ENCODE measurements around the gene SIPA1. TPM values are rescaled to one million over a fixed set of nuclear protein-coding genes. Genes with fewer than 3 reads are reported as not detected.
"Not testable (repeated sequence)": the region's sequence is repeated elsewhere in the genome, so short reads cannot be mapped to it uniquely, and the experiment has no call there.

Gene SIPA1
- total and polyA plus RNA-seq, 12 donors = 11.8 to 85.9 (median 21.2) TPM

- no peak overlapping the region for H3K27ac ChIP-seq
- peaks cover 19 to 52% (median 43%) of the 10 kb centered on the region in 9 donors for H3K4me1 ChIP-seq
- no peak for TF ChIP-seq CTCF (IDR thresholded peaks at IDR 0.05)
- no peak for ATAC-seq
- no peak overlapping the region for H3K4me3 ChIP-seq
- H3K9me3 ChIP-seq = no peaks in the 10 kb centered on the region
- intact Hi-C loops (cut with DNase I) = loop anchor here in 1 of 10 donors (5.0 kb wide), 1 partner anchor 81 kb away; the partner anchor contains the start of gene EHBP1L1
- no peak for DNase-seq
- peaks cover 3 to 85% (median 73%) of the 10 kb centered on the region in 9 donors for H3K36me3 ChIP-seq
- 90 to 91% methylated on average over 21 of the region's 21 CpGs for WGBS, 2 donors
- no peaks in the 10 kb centered on the region for H3K27me3 ChIP-seq
Observed at GRCh38 chr11:65658174-65659021, 20.5 kb downstream of the SIPA1 start.

- H3K36me3 ChIP-seq = peaks cover 3 to 69% (median 59%) of the 10 kb centered on the region in 9 donors
- peak overlapping the region in 1 of 10 donors; percentile 20 for H3K27ac ChIP-seq
- ATAC-seq = no peak
- H3K27me3 ChIP-seq = no peaks in the 10 kb centered on the region
- 89 to 96% methylated on average over 9 of the region's 9 CpGs for WGBS, 2 donors
- H3K9me3 ChIP-seq = no peaks in the 10 kb centered on the region
- no peak for DNase-seq
- no peak for TF ChIP-seq CTCF (IDR thresholded peaks at IDR 0.05)
- no peak overlapping the region for H3K4me3 ChIP-seq
- peaks cover 7 to 48% (median 40%) of the 10 kb centered on the region in 9 donors for H3K4me1 ChIP-seq
- intact Hi-C loops (cut with DNase I) = loop anchor here in 2 of 10 donors (5.0 kb wide), 2 partner anchors 37 to 52 kb away; partner anchors contain the start of gene KAT5 (in 1 of the 2)
Observed at GRCh38 chr11:65660038-65660437, 22.1 kb downstream of the SIPA1 start.

- WGBS, 2 donors = 93 to 94% methylated on average over 9 of the region's 9 CpGs
- DNase-seq, ATAC-seq, H3K27me3 ChIP-seq, H3K9me3 ChIP-seq: not testable (repeated sequence)
- H3K4me1 ChIP-seq = peaks cover 7 to 44% (median 37%) of the 10 kb centered on the region in 9 donors
- H3K36me3 ChIP-seq = peaks cover 3 to 60% (median 51%) of the 10 kb centered on the region in 9 donors
- intact Hi-C loops (cut with DNase I) = loop anchor here in 2 of 10 donors (5.0 kb wide), 2 partner anchors 36 to 51 kb away; partner anchors contain the start of gene KAT5 (in 1 of the 2)
- H3K4me3 ChIP-seq = peak overlapping the region in 2 of 10 donors; percentile 74 to 86
- H3K27ac ChIP-seq = peak overlapping the region in 4 of 10 donors; percentile 99 to 100 (median 100)
Observed at GRCh38 chr11:65660908-65661307, 23.0 kb downstream of the SIPA1 start.

- TF ChIP-seq CTCF (IDR thresholded peaks at IDR 0.05) = no peak
- 59 to 63% methylated on average over 25 of the region's 25 CpGs for WGBS, 2 donors
- no peak for DNase-seq
- Histone ChIP-seq H3K27me3 (no peaks in the 10 kb centered on the region), H3K4me1 (peaks cover 7 to 42% (median 37%) of the 10 kb centered on the region in 9 donors), H3K27ac (peak overlapping the region; percentile 96 to 100 (median 100)), H3K36me3 (peaks cover 3 to 52% (median 44%) of the 10 kb centered on the region in 9 donors), H3K4me3 (peak overlapping the region; percentile 74 to 100 (median 92)), H3K9me3 (no peaks in the 10 kb centered on the region)
- ATAC-seq = peak in 1 of 8 donors; percentile 4
- intact Hi-C loops (cut with DNase I) = loop anchor here in 3 of 10 donors (2.0 to 5.0 kb wide), 3 partner anchors 23 to 51 kb away; partner anchors contain the start of genes KAT5 (in 1 of the 3) and SIPA1 (in 1 of the 3)
Observed at GRCh38 chr11:65661599-65662246, 23.8 kb downstream of the SIPA1 start.
